Upper lobe of right lung (tissue), 1 donor: ENCODE data around the gene ARR3. TPM values are rescaled to one million over a fixed set of nuclear protein-coding genes. Genes with fewer than 3 reads are reported as not detected.

ENCODE experiments used
- ATAC-seq: fragments of 200-7000 bp; cut with Tn5 transposase; one replicate; pipeline ENCODE4 v1.9.1; 2020; ENCODE audit warnings: mild to moderate bottlenecking, moderate library complexity
- DNase-seq: peaks from one replicate; pipeline ENCODE4 v3.0.0-alpha.2; 2020
- H3K27ac ChIP-seq: fragments of 200-600 bp; one replicate; pipeline ENCODE4 v1.8.0; 2022
- H3K27me3 ChIP-seq: fragments of 200-600 bp; one replicate; pipeline ENCODE4 v1.8.0; 2022; ENCODE audit warnings: mild to moderate bottlenecking
- H3K36me3 ChIP-seq: fragments of 200-600 bp; one replicate; pipeline ENCODE4 v1.8.0; 2022
- H3K4me1 ChIP-seq: fragments of 200-600 bp; one replicate; pipeline ENCODE4 v1.8.0; 2022
- H3K4me3 ChIP-seq: fragments of 200-600 bp; one replicate; pipeline ENCODE4 v1.8.0; 2022; ENCODE audit warnings: mild to moderate bottlenecking
- H3K9me3 ChIP-seq: fragments of 200-600 bp; one replicate; pipeline ENCODE4 v1.8.0; 2022
- intact Hi-C: fragments of 100-400 bp; cut with DNase I; formaldehyde crosslinking; loops from one replicate; pipeline ENCODE4 v1.11.0; 2022
- total RNA-seq: library from RNA; stranded (reverse); fragmentation: NEBNext Ultra II Directional; extraction: Animal tissue kit (Norgen Biotek cat#: 25700); gene quantifications from one replicate; pipeline ENCODE4 v1.2.1, GENCODE V29; 2021
- TF ChIP-seq, protein P1 (sequence below): fragments of 200-600 bp; IDR thresholded peaks from one replicate; pipeline ENCODE4 v1.8.0; 2022; ENCODE audit warnings: antibody characterized with exemption
- donor health status: DM: no; HTN: yes; CAD: no; lungs with severe emphysema.

ARR3 gene
- total RNA-seq, 1 donor from 2014 or later: not detected

DNA sequence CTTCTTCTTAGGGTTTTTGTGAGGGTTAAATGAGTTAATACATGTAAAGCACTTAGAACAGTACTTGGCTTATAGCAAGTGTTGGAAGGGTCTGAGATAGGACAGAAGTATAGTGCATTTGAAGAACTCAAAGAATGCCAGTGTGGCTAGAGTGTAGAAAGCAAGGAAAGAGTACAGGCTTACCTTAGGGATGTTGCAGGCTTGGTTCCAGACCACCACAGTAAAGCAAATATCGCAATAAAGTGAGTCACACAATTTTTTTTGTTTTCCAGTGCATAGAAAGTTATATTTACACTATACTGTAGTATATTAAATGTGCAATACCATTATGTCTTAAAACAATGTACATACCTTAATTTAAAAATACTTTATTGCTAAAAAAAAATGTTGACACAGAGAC lies 63.0 kb downstream of the ARR3 start:
- H3K27ac ChIP-seq: no peak overlapping the region
- no peaks in the 10 kb centered on the region for H3K36me3 ChIP-seq
- H3K4me3 ChIP-seq: no peak overlapping the region
- H3K27me3 ChIP-seq: no peaks in the 10 kb centered on the region
- TF ChIP-seq, protein P1, sequence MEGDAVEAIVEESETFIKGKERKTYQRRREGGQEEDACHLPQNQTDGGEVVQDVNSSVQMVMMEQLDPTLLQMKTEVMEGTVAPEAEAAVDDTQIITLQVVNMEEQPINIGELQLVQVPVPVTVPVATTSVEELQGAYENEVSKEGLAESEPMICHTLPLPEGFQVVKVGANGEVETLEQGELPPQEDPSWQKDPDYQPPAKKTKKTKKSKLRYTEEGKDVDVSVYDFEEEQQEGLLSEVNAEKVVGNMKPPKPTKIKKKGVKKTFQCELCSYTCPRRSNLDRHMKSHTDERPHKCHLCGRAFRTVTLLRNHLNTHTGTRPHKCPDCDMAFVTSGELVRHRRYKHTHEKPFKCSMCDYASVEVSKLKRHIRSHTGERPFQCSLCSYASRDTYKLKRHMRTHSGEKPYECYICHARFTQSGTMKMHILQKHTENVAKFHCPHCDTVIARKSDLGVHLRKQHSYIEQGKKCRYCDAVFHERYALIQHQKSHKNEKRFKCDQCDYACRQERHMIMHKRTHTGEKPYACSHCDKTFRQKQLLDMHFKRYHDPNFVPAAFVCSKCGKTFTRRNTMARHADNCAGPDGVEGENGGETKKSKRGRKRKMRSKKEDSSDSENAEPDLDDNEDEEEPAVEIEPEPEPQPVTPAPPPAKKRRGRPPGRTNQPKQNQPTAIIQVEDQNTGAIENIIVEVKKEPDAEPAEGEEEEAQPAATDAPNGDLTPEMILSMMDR: no peak
- DNase-seq: no peak
- ATAC-seq: no peak
- intact Hi-C loops: no loop called here
- no peaks in the 10 kb centered on the region for H3K4me1 ChIP-seq
- no peaks in the 10 kb centered on the region for H3K9me3 ChIP-seq

Other genes with a start within 250 kb of the ARR3 start
- gene AWAT2, start 218.4 kb upstream of the ARR3 start, total RNA-seq: 0.26 TPM
- gene OTUD6A, start 205.9 kb upstream of the ARR3 start, total RNA-seq: not detected
- gene IGBP1, start 134.9 kb upstream of the ARR3 start, total RNA-seq: 51.7 TPM
- not detected for gene DGAT2L6, start 90.9 kb upstream of the ARR3 start, total RNA-seq
- not detected for gene AWAT1, start 33.7 kb upstream of the ARR3 start, total RNA-seq
- gene P2RY4, start 8.1 kb upstream of the ARR3 start, total RNA-seq: 0.23 TPM
- gene RAB41, start 13.8 kb downstream of the ARR3 start, total RNA-seq: not detected
- 23.6 TPM for gene PDZD11, start 21.6 kb downstream of the ARR3 start, total RNA-seq
- gene KIF4A, start 21.8 kb downstream of the ARR3 start, total RNA-seq: 0.75 TPM
- not detected for gene GDPD2, start 155.0 kb downstream of the ARR3 start, total RNA-seq
- gene DLG3, start 176.5 kb downstream of the ARR3 start, total RNA-seq: 24.4 TPM